K562 (cell line): Measurements from ENCODE around the gene EVA1A.

Source experiments
- MAX ChIP-seq: sonication (generic); formaldehyde crosslinking; IDR thresholded peaks from 2 replicates; pipeline ENCODE4 v1.9.0; 2022; ENCODE audit warnings: mild to moderate bottlenecking, missing genetic modification reagents
- POLR2A ChIP-seq: fragments of 450-650 bp; conservative IDR thresholded peaks from 2 replicates; pipeline ENCODE4 v1.6.1; 2016
- SIN3A ChIP-seq, 2 experiments: fragments of 150-350 bp in 1 of 2; IDR thresholded peaks; 2 replicates each; pipeline ENCODE4 v1.6.1; 2011 to 2016; ENCODE audit warnings: borderline replicate concordance in 2 of 2, low read depth in 2 of 2, low read length in 2 of 2, mild to moderate bottlenecking in 2 of 2, moderate library complexity in 2 of 2; ENCODE audit not compliant: control insufficient read depth in 1 of 2

GRCh38 chr2:75513616-75514170 lies 47.0 kb downstream of the EVA1A start:
- TF ChIP-seq MAX (no peak), POLR2A (no peak), SIN3A (IDR thresholded peaks at IDR 0.05; ENCODE audit: borderline replicate concordance in 2 of 2, control insufficient read depth in 1 of 2, low read depth in 2 of 2, low read length in 2 of 2) (no peak)
